MM.1S (cell line): ENCODE results near the gene CST9L.

Source experiments
- DNase-seq: peaks from one replicate; pipeline ENCODE4 v3.0.0-alpha.2; 2015
- H2AFZ ChIP-seq: fragments of 300-600 bp; sonication (generic); 2 replicates; pipeline ENCODE4 v1.6.0; 2016; ENCODE audit warnings: antibody characterized with exemption, low read length
- H3F3A ChIP-seq: fragments of 300-600 bp; sonication (generic); 2 replicates; pipeline ENCODE4 v1.6.1; 2016; ENCODE audit warnings: mild to moderate bottlenecking, antibody characterized with exemption, low read length, moderate library complexity, mixed read lengths; ENCODE audit not compliant: insufficient read depth
- H3K27ac ChIP-seq: fragments of 300-600 bp; sonication (generic); 2 replicates; pipeline ENCODE4 v1.5.1; 2016; ENCODE audit warnings: mild to moderate bottlenecking, low read length
- H3K27me3 ChIP-seq: fragments of 300-600 bp; sonication (generic); replicated peaks from 2 replicates; pipeline ENCODE4 v1.6.0; 2016; ENCODE audit warnings: low read length; ENCODE audit not compliant: insufficient read depth
- H3K36me3 ChIP-seq: fragments of 300-600 bp; sonication (generic); replicated peaks from 2 replicates; pipeline ENCODE4 v1.6.1; 2016; ENCODE audit warnings: mild to moderate bottlenecking, low read length, mixed read lengths; ENCODE audit not compliant: insufficient read depth
- H3K4me1 ChIP-seq: fragments of 300-600 bp; sonication (generic); 2 replicates; pipeline ENCODE4 v1.6.1; 2016; ENCODE audit warnings: low read length, mixed read lengths
- H3K4me2 ChIP-seq: fragments of 300-600 bp; sonication (generic); 2 replicates; pipeline ENCODE4 v1.6.0; 2016; ENCODE audit warnings: low read depth, low read length
- H3K4me3 ChIP-seq: fragments of 300-600 bp; sonication (generic); 2 replicates; pipeline ENCODE4 v1.5.1; 2016; ENCODE audit warnings: low read length, mixed read lengths
- H3K79me2 ChIP-seq: fragments of 300-600 bp; sonication (generic); 2 replicates; pipeline ENCODE4 v1.6.1; 2016; ENCODE audit warnings: mixed run types, low read length, mixed read lengths
- H3K9ac ChIP-seq: fragments of 300-600 bp; sonication (generic); 2 replicates; pipeline ENCODE4 v1.6.1; 2016; ENCODE audit warnings: low read length, mixed read lengths
- H3K9me2 ChIP-seq: fragments of 300-600 bp; sonication (generic); replicated peaks from 2 replicates; pipeline ENCODE4 v1.6.1; 2016; ENCODE audit warnings: mild to moderate bottlenecking, low read length, mixed read lengths; ENCODE audit not compliant: insufficient read depth
- H3K9me3 ChIP-seq: fragments of 300-600 bp; sonication (generic); replicated peaks from 2 replicates; pipeline ENCODE4 v1.6.1; 2016; ENCODE audit warnings: mild to moderate bottlenecking, low read length, mixed read lengths; ENCODE audit not compliant: insufficient read depth
- H4K20me1 ChIP-seq: fragments of 300-600 bp; sonication (generic); 2 replicates; pipeline ENCODE4 v1.6.1; 2016; ENCODE audit warnings: mild to moderate bottlenecking, low read length, moderate library complexity, mixed read lengths; ENCODE audit not compliant: insufficient read depth
- CTCF ChIP-seq: fragments of 300-600 bp; sonication (generic); IDR thresholded peaks from 2 replicates; pipeline ENCODE4 v1.5.1; 2016; ENCODE audit warnings: antibody characterized with exemption, low read length, mixed read lengths
- EZH2 ChIP-seq: fragments of 300-600 bp; sonication (generic); optimal IDR thresholded peaks from 2 replicates; pipeline ENCODE3; 2017; ENCODE audit warnings: low read depth, mild to moderate bottlenecking, antibody characterized with exemption, low read length, mixed read lengths
- EZH2phosphoT487 ChIP-seq: fragments of 300-600 bp; sonication (generic); IDR thresholded peaks from 2 replicates; pipeline ENCODE4 v1.6.1; 2018; ENCODE audit warnings: antibody characterized with exemption, low read length

The CST9L gene

GRCh38 chr20:23586735-23587525, 18.6 kb upstream of the CST9L start:
- no peak overlapping the region for H3K4me3 ChIP-seq
- no peaks in the 10 kb centered on the region for H3K36me3 ChIP-seq
- H3K27me3 ChIP-seq: no peaks in the 10 kb centered on the region
- no peak overlapping the region for H3K4me2 ChIP-seq
- H3K79me2 ChIP-seq: no peaks in the 10 kb centered on the region
- H3K9me3 ChIP-seq: no peaks in the 10 kb centered on the region
- no peak for TF ChIP-seq EZH2phosphoT487
- no peak for TF ChIP-seq EZH2
- no peak for TF ChIP-seq CTCF
- no peaks in the 10 kb centered on the region for H3F3A ChIP-seq
- no peak overlapping the region for H2AFZ ChIP-seq
- no peak overlapping the region for H3K9ac ChIP-seq
- no peaks in the 10 kb centered on the region for H3K9me2 ChIP-seq
- H3K4me1 ChIP-seq: no peaks in the 10 kb centered on the region
- DNase-seq: no peak
- no peak overlapping the region for H3K27ac ChIP-seq
- H4K20me1 ChIP-seq: no peaks in the 10 kb centered on the region

GRCh38 chr20:23585808-23586734, 17.8 kb upstream of the CST9L start:
- H3K9ac ChIP-seq: no peak overlapping the region
- no peaks in the 10 kb centered on the region for H3K27me3 ChIP-seq
- DNase-seq: no peak
- no peak overlapping the region for H2AFZ ChIP-seq
- H3K4me2 ChIP-seq: no peak overlapping the region
- no peak for TF ChIP-seq EZH2phosphoT487
- TF ChIP-seq EZH2: no peak
- TF ChIP-seq CTCF: no peak
- H3K4me1 ChIP-seq: no peaks in the 10 kb centered on the region
- H3K79me2 ChIP-seq: no peaks in the 10 kb centered on the region
- H3F3A ChIP-seq: no peaks in the 10 kb centered on the region
- H3K36me3 ChIP-seq: no peaks in the 10 kb centered on the region
- H4K20me1 ChIP-seq: no peaks in the 10 kb centered on the region
- no peak overlapping the region for H3K27ac ChIP-seq
- H3K9me3 ChIP-seq: no peaks in the 10 kb centered on the region
- no peak overlapping the region for H3K4me3 ChIP-seq
- H3K9me2 ChIP-seq: no peaks in the 10 kb centered on the region

GRCh38 chr20:23585449-23585807, 17.1 kb upstream of the CST9L start:
- Histone ChIP-seq H3K27me3 (no peaks in the 10 kb centered on the region), H3K9me3 (no peaks in the 10 kb centered on the region), H3K36me3 (no peaks in the 10 kb centered on the region), H3F3A (no peaks in the 10 kb centered on the region), H3K9me2 (no peaks in the 10 kb centered on the region), H3K79me2 (no peaks in the 10 kb centered on the region), H3K27ac (no peak overlapping the region), H3K4me1 (no peaks in the 10 kb centered on the region), H3K4me3 (no peak overlapping the region), H3K9ac (no peak overlapping the region), H2AFZ (no peak overlapping the region), H4K20me1 (no peaks in the 10 kb centered on the region), H3K4me2 (no peak overlapping the region)
- no peak for TF ChIP-seq CTCF
- no peak for TF ChIP-seq EZH2phosphoT487
- TF ChIP-seq EZH2: no peak
- no peak for DNase-seq
